GM19324 (cell line): Measurements from ENCODE around the gene STMN1.

Experiments
- ATAC-seq: cut with Tn5 transposase; IDR thresholded peaks from one replicate; pipeline ENCODE4 v1.9.1; 2021; ENCODE audit warnings: mild to moderate bottlenecking, moderate library complexity; ENCODE audit not compliant: unreplicated experiment, low FRiP score

The STMN1 gene

DNA sequence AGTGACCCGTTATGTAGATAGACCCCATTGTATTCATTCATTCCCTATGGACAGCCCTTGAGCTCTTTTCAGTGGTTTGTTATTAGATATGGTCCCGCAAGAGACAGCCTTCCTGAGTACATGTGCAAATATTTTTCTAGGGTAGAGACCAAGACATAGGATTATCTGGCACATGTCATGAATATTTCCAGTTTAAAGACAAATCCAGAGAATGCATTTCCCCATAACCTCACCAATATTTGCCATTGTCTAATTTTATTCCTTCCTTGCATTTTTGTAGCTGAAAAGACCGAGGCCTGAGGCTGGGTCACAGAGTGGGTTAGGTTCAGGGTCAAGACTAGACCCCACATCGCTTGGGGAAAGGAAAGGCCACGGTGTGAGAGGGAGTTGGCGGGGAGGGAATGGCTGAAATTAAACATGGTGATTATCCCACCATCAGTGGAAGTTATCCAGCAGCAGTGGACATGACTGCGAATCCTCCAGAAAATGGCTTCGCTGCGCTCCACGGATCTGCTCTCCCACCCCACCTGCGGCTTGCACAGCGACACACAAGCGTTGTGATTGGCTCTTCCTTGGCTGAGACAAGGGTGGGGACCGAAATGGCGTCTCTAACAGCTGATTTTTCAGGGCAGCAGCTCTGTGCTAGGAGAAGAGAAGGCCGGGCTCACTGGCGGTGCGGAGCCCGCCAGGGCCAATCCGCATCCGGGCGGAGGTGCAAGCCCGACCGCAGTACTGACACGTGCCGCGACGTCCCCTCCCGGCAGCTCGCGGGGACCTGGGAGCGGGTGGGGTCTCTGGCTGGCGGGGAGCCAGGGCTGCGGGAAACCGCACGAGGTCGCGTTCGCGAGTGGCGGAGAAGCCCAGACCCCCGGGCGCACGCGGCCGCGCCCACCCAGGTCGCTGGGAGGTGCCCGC lies 16.1 kb upstream of the STMN1 start:
- no peak for ATAC-seq

DNA sequence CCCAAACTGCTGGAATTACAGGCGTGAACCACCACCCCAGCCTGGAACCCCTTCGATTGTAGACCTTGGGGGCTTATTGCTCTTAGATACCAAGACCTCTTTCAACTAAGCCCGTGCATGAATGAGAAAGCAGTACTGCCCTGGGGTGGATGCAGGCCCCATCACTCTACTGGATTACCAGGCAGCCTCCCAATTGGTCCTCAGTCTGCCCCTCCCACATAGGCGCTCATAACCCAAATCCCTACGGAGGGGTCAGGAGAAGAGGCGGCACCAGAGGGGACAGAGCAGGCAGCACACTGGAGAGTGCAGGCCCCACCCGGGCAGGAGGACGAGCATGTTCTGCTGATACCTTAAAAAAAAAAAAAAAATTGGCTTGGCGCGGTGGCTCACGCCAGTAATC lies 12.4 kb upstream of the STMN1 start:
- no peak for ATAC-seq

GRCh38 chr1:25917996-25918395 lies 11.8 kb upstream of the STMN1 start:
- no peak for ATAC-seq

DNA sequence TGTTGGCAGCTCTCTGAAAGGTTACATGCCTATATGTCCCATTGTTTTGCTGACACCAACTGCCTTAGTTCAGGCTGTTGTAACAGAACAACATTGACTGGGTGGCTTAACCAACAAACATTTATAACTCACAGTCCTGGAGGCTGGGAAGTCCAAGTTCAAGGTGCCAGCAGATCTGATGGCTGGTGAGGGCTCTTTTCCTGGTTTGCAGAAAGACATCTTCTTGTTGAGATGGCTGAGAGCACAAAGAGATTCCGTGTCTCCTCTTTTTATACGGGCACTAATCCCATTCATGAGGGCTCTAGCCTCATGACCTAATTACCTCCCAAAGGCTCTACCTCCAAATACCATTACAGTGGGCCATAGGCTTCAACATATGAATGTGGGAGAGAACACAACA lies 10.2 kb upstream of the STMN1 start:
- ATAC-seq, result no peak

GRCh38 chr1:25914074-25914995 lies 8.1 kb upstream of the STMN1 start:
- no peak for ATAC-seq

- no peak for ATAC-seq
Observed at GRCh38 chr1:25913206-25913605, 7.0 kb upstream of the STMN1 start.

DNA sequence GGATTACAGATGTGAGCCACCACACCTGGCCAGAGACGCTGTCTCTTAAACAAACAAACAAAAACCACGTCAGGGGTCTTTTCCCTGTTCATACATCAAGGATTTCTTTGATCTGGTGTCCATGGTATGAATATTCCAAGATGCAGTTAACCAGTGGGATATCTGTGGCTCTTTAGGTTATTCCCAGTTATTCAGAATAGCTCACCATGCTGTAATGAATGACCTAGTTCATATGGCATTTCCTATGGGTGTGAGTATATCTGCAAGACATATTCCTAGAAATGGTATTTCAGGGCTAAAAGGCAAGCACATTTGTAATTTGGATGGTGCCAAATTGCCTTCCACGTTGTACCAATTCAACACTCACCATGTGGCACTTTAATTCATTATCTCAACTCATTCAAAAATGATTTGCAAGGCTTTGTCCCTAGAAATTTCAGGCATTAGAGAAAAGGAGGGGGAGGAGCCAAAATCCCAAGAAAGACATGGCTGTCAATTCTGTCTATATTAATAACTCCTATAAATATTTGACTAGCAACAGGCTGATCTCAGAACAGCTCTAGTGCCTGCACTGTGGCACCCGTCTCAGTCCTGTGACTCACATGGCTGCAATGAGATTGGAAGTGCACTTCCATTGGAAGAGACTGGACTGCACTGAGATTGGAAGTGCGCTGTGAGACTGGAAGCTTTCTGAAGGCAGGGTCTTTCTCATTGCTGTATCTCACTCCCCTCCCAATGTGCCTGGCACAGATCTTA lies 6.0 kb upstream of the STMN1 start:
- ATAC-seq, result no peak

- ATAC-seq, result no peak
Observed at GRCh38 chr1:25911162-25911561, 4.9 kb upstream of the STMN1 start.

- ATAC-seq, result no peak
Observed at GRCh38 chr1:25909040-25909439, 2.8 kb upstream of the STMN1 start.

DNA sequence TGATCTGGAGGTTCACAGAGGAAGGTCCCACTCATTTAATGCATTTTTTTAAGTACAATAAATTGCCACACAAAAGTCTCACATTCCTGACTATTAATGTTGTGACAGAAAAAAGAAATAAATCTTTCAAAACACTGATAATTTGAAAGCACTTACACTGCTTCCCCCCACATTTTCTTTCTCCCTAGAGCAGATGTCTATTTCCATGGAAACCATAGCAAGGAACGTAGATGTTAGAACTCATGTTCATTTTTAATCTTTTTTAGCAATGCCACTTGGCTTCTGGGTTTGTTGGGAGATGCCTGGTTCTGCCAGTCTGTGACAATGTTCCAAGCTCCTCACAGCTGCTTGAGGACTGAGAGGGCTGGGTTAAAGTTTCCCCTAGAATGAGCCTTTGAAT lies 1.9 kb upstream of the STMN1 start:
- ATAC-seq, result no peak

GRCh38 chr1:25907601-25908000 lies 1.4 kb upstream of the STMN1 start:
- ATAC-seq, result no peak

GRCh38 chr1:25906644-25907300 lies 553 bp upstream of the STMN1 start:
- no peak for ATAC-seq

DNA sequence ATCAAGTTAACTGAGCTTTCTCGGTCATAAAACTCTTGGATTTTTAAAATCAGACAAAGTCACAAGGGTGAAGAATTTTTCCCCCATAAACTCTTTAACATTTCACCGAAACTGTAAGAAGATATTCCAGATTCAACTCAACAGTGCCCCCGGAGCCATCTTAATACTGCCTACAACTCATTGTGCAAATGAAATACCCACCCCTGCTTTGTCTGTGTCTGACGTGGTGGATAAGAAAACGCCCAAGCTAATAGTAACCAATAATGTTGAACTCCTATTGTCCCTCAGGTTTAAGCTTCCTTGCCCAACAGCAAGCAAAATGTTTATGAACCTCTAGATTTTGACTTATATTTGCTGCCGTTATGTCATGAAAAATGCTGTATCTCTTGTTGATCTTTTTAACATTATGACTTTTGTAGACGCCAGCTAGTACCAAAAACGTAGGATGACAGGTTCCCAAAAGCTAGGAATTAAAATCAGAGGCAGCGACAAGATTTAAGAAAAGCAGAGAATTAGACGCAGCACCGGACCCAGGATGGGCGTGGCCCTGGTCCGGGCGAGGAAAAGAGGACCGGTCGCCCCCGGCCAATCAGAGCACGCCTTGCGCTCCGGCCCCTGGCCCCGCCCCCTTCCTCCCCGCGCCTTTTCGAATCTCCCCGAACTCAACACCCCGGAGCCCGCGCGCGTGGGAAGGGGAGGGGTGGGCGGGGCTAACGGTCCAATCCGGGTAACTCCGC lies 1.1 kb downstream of the STMN1 start:
- ATAC-seq, result peak; percentile 84

DNA sequence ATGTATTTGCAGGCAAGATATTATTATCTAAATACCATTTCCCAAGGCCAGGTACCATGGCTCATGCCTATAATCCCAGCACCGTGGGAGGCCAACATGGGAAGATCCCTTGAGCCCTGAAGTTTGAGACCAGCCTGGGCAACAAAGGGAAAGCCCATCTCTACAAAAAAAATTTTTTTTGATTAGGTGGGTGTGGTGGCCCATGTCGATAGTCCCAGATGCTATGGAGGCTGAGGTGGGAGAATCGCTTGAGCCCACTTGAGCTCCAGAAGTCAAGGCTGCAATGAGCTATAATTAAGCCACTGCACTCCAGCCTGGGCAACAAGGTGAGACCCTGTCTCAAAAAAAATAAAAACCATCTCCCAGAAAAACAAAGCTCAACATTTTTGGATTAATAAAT lies 2.2 kb downstream of the STMN1 start:
- no peak for ATAC-seq

GRCh38 chr1:25902462-25902861 lies 3.8 kb downstream of the STMN1 start:
- ATAC-seq, result no peak

DNA sequence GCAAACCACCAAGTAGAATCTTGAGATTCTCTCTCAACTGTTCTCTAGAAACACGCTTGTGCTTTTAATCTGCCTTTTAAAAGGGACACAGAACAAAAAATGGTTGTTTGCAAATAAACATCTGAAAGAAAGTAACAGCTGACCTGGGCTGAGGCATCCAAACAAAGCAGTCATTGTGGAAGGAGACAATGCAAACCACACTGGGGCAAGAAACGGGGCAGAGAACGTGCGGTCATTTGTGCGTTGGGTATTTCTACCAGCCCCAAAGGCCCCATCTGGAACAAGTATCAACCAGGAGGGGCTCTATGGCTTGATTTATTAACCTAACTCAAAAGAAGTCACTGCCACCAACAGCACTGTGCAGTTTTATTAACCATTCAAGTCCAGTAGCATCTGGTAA lies 6.0 kb downstream of the STMN1 start:
- ATAC-seq, result no peak

- no peak for ATAC-seq
Observed at GRCh38 chr1:25899792-25900191, 6.4 kb downstream of the STMN1 start.

DNA sequence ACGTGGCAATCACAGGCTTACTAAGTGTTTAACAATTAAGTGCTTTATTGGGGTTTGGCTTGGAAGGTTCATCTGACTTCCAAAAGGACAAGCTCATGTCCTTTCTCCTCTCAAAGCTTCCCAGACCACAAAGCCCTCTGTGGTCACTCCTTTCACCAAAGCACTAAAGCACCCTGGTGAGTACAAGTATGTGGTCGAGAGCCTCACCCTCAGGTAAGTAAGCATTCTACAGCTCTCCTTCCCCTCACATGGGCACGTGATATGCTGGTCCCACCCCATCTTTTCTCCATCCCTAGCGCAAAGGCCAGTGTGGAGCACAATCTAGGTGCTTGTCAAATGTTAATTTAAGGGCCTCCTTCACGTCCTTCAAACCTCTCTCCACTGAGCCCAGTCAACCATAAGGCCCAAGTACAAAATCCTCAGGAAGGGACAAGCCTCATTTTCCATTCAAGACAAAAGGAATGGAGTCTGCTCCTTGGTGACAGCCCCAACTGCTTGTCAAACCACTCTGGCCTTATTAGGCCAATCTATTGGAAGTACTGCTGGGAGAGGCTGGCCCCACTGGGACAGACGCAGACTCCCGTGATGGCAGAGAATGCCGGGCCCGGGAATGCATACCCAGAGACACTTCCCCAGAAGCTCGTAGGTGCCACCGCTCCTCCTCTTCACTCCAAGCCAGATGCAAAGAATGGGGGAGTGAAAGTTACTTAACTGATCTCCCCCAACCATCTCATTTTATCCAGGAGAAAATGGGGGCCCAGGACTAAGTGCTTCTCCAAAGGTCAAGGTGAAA lies 7.8 kb downstream of the STMN1 start:
- ATAC-seq, result no peak

DNA sequence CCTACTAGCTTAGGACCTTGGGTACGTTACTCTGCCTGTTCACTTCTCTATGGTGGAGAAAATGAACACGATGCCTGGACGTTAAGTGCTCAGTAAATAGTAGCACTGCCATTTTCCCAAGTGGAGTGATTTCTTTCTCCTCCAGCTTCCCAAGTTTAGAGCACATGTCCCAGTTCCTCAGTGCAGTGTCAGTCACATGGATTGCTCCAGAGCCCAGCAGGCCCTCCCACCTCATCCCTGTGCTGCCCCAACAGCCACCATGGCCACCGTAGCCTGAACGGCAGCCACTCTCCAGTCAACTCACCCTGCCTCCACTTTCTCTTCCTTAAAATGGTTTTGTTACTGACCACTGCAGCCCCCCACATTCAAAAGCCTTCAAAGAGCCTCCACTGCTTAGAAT lies 8.5 kb downstream of the STMN1 start:
- ATAC-seq, result no peak
